SK-MEL-5 (cell line): ENCODE data around the gene BHLHE41. TPM values are rescaled to one million over a fixed set of nuclear protein-coding genes. Genes with fewer than 3 reads are reported as not detected.

ENCODE experiments used
- DNase-seq: peaks from one replicate; pipeline ENCODE4 v3.0.0-alpha.2; 2016; ENCODE audit warnings: low read depth, low spot score
- in situ Hi-C: cut with HindIII; loops from 2 replicates; pipeline ENCODE4 v1.10.0; 2016; ENCODE audit warnings: low sequenced_read_pairs, high pct_unique_total_duplicates, low pct_unique_long_range_greater_than_20kb
- total RNA-seq: library from RNA; depleted of rRNA; stranded (reverse); fragments of >200 nt; shearing (Covaris generic); gene quantifications from 2 replicates; pipeline ENCODE4 v1.2.3, GENCODE V29; 2014

BHLHE41 gene
- total RNA-seq, 1 experiment from 2014 or later: 9.5 TPM

DNA sequence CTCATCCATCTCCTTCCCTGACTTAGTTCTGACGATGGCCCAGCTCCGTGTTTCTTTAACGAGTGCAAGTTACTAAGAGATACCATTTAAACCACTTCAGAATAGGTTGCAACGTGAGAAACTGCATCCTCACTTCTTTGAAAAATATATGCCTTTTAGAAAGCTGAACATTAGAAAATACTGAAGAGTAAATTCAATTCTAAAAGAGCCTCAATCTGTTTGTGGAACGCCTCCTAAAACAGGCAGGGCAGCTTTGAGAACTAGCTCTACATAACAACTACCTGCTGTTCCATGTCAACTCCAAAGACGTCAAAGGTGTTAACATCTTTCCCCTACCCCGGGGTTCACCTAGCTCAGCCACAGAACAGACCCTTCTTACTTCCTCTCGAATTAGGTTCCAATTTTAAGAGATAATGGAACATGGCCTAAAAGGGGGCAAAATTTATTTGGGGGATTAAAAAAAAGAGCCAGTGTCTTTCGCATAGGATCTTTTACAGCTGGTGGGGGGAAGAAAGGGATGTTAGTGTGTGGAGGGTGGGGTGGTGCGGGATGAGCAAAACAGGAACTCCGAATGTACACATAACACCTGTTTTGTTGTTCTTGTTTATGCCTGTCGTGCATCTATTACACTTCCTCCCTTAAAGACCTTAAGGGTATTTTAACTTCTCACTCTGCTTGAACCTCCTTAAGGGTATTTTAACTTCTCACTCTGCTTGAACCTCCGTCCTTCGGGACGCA, 3.3 kb downstream of the BHLHE41 start:
- DNase-seq: no peak
- in situ Hi-C loops: no loop called here

DNA sequence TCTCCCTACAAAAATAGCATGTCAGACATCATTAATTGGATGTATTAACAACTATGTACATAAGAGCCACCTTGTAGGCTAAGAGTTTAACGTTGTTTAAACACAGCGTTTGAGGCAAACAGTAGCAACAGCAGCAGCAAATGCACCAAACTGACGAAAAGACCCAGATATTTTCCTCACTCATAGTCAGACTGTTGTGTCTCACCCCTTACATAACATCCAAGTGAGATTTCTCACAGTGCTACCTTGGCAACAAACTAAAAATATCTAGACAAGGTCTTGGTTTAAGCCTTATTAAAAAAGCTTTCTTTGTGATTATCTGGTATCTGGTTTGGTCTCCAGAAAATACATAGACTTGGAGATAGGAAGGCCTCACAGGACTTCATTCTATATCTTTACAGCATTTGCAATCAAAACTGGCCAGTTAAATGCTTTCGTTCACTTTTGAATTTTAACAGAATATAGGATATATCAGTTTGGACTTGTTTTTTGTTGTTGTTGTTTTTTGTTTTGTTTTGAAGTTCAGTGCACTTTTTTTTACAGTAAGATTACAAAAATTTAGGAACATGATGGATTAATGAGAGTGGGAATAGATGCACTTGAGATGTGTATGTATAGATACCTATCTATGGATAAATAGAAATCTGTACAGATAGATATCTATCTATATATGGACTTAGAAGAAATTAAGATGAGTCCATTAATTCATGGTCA, 4.1 kb downstream of the BHLHE41 start:
- in situ Hi-C loops: no loop called here
- DNase-seq: no peak

DNA sequence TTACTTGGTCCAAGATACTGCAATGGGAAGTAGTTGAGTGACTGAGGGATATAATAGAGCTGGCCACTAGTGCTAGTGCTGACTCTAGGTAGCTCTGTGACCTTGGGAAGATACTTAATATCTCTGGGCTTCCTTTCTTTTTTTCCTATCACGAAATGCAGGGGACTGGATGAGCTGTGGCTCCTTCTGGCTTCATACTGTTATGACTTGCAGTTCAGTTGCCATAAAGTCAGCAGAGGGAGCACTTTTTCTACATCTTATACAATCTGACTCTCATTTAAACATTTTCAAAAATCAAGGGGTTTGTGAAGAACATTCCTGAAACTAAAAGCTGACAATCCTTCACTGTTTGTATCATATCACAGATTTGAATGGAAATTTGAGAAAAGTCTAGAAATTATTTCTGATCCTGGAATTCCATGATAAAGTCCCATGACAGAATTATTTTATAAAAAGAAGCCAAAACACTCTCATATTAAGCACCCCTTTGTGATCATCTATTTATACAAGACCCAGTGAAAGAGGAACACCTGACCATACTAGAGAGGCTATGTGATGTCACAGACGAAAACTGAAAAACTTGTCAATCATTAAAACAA, 5.3 kb downstream of the BHLHE41 start:
- in situ Hi-C loops: no loop called here
- DNase-seq: peak; percentile 81

DNA sequence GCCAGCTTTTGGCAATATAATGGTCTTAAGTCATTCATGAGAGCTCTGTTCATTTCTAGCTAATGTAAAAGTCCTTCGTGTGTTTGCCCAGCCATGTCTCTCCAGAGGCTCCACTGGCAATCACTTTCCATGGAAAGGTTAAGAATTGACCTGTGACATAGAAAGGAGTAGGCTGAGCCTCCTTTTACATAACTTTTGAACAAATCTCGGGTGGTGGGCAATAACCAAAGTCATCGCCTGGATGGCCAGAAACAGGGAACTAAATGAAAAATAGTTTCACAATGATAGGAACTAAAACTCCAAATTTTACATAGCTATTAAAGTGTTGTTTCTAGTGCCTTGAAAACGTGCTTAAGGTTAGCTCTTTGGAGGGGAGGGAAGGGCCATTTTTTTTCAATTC, 6.5 kb downstream of the BHLHE41 start:
- no peak for DNase-seq
- in situ Hi-C loops: no loop called here

DNA sequence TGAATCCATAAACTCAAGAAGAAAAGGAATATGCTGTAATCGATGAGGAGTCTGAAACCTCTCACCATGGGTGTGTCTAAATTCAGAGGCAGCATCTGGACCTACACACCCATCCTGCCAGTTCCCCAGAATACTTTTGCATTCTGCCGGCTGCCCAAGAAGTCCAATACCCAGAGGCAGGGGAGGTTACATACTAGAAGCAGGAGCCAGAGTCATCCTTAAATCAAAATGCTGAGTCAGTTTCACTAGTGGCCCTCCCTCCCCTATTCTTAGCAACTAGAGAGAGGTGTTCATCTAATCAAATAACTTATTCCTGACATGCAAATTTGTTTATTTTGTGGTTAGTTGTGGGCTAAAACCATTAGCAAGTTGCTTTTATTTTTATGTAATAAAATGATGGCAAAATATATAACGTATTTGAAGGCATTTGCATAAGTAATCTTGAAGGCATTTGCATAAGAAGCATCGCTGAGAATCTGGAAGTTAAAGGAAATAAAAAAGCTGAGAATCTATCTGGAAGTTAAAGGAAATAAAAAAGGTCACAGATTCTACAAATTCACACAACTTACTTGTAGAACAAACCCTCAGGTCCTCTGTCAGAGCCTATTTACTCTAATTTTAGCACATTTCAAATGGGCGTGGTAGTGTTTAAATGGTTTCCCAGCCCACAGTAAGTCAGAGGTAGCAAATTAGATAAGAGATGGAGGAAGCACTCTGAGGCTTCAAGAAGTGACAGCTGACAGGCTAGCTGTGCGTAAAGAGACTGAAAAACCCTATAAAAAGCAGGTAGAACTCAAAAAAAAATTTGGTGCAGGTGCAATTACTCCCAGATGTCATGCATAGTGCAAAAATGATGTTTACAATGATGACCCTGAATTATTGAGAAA, 7.8 kb downstream of the BHLHE41 start:
- in situ Hi-C loops: no loop called here
- no peak for DNase-seq

DNA sequence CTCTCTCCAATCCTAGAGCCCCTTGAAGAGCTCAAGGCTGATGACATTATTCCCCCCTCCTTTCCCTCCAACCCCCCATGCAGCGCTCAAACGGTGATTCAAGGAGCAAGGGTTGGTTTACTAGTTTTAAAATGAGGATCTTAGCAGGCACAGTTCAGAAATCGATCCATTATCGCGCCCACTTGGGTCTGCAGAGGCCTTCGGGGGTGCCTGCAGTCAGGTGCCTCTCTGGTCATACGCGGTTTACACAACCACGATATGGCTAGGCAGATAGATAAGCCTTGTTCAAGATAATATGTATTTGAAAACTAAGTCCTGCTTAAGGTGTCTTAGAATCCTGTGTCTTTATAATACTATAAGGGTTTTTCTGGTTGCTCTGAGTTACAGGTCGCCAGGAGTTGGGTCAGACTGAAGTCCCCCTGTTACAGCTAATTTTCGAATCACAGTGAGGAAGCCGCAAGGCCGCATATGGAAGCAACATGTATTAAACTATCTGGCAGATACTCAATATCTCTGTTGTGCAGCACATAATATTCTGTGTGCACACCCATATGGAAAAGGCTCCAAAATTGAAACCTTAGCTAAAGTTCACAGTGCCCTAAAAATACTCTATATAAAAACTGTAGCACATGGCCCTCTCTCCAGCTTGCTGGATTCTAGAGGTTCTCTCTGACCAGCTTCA, 10.0 kb downstream of the BHLHE41 start:
- DNase-seq: no peak
- in situ Hi-C loops: no loop called here

DNA sequence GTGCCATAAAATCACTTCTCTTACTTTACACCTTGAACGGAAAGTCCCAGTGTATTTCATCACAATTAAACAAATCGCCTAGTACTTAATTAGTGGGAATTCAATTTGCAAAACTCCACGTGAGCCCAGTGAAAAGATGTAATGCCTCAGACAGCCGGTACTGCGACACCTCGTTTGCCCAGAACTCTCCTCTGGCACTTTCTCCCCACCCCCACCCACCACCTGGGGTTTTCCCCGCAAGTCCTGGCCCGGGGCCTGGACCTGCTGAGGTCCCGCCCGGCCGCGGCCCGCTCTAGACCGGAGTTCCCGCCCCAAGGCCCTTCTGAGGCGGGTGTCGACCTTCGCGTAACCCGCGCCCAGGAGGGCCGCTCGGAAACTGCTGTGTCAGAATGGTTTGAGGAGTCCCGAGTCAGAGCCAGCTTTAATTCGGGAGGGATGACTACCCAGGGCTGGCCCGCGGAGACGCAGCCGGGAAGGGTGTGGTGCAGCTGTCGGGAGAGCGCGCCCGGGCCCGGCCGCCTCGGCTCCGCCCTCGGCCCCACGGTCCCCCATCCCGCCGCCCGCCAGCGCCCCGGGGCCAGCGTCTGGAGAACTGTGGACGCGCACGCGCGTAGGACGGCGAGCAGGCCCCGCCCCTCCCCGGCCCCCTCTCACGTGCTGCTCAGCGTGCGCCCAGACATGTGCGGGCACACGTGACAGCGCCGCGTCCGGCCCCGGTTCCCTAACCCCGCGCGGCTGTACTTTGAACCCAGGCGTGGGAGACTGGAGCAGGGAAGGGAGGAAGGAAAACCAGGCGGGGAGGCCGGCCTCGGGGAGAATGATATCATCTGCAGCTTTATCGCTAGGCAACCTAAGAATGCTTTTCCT, 10.8 kb downstream of the BHLHE41 start:
- in situ Hi-C loops: no loop called here
- peak; percentile 58 for DNase-seq

DNA sequence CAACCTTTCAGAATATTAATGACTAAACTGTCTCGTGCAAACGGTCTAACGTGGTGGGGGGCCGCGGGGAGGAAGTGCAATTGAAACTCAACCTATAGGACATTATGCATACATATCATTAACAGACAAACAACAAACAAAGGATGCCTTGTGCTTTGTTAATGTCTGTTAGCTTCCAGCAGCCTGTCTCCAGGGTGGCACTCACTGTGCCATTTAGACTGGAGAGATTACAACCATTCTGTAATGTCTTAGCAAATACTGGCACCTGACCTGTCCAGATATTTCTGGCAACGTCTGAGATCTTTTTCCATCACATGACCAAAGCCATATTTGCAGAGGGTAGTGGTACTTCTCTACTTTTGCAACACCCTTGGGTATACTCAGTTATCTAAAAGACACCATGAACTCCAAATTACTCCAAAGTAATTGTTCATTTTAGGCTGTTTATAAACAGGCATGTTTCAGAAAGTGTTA, 11.6 kb downstream of the BHLHE41 start:
- in situ Hi-C loops: no loop called here

GRCh38 chr12:26112703-26113147, 12.1 kb downstream of the BHLHE41 start:
- in situ Hi-C loops: no loop called here

More for the DNA sequence above, 11.6 kb downstream of the BHLHE41 start:
- DNase-seq: peak; percentile 84

GRCh38 chr12:26112232-26112631, 12.6 kb downstream of the BHLHE41 start:
- no peak for DNase-seq
- in situ Hi-C loops: no loop called here

More at GRCh38 chr12:26112703-26113147, 12.1 kb downstream of the BHLHE41 start:
- DNase-seq: no peak

GRCh38 chr12:26109343-26109881, 15.4 kb downstream of the BHLHE41 start:
- no peak for DNase-seq
- in situ Hi-C loops: no loop called here

- in situ Hi-C loops: no loop called here
- no peak for DNase-seq
Observed at GRCh38 chr12:26108915-26109314, 15.9 kb downstream of the BHLHE41 start.

DNA sequence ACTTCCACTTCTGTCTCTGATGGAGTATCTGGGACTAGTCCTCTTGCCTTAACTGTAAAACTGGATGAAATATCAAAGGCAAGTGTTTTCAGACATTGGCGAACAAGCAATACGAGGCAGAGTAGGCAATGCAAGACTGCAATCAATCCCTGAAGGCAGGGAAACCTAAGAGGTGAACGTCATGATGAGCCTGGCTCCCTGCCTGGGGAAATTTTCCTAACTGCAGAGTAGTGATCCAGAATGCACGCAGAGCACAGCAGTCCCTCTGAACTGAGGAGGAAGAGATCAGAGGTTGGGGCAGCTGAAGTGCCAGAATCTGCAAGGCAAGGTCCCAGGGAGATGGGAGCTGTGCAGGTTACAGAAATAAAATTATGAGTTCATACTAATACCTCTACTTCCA, 18.5 kb downstream of the BHLHE41 start:
- in situ Hi-C loops: no loop called here
- no peak for DNase-seq

DNA sequence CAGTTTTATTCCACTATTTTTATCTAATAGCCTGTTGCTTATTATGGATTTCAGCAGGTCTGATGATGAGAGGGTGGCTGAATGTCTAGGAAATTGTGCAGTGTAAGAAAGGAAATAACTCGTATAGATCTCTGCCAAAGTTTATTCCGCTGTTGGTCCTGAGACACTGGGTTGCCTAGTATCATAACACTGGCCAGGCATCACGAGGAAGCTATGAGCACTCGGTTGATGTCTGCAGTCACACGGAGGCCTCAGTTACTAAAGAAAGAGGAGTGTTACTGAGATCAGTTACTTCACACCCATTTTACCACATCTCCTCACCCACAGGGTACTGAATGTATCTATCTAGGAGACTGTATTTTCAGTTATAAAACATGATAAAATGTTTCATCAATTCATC, 21.9 kb downstream of the BHLHE41 start:
- in situ Hi-C loops: no loop called here
- DNase-seq: no peak

DNA sequence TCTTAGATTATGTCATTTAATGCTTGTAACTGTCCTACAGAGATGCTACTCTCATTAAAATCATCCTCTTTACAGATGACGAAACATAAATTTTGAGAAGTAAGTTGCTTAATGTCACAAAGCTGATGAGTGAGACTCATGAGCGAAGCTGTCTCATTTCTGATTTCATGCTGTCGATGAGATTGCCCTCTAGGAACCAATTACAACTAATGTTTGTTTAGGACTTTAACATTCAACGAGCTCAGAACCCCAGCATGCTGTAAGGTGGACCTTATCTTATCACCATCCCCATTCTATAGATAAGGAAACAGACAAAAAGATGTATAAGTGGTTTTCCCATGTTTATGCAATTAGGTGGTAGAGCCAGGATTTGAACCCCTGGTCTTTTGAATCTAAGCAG, 23.1 kb downstream of the BHLHE41 start:
- in situ Hi-C loops: no loop called here
- no peak for DNase-seq

DNA sequence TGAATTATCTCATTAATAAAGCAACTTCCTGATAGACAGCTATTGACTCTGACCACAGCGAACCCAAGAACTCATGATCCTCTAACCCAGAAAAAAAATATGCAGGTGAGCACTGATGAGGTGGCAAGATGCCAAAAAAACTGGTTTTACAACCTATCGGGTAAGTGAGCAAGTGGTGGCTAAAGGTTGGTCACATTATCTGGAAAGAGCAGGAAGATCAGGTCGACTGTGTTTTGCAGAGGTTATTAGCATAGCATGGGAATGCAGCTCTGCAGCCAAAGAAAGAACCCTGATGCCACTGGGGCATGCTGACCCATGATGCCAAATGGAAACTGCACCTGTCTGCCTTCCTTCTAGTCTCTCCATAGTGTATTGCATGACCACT, 23.5 kb downstream of the BHLHE41 start:
- no peak for DNase-seq
- in situ Hi-C loops: no loop called here
